ENCODE results near the gene SERPINA3.
"Not testable (repeated sequence)": the region's sequence is repeated elsewhere in the genome, so short reads cannot be mapped to it uniquely, and the experiment has no call there.

Gene SERPINA3

DNA sequence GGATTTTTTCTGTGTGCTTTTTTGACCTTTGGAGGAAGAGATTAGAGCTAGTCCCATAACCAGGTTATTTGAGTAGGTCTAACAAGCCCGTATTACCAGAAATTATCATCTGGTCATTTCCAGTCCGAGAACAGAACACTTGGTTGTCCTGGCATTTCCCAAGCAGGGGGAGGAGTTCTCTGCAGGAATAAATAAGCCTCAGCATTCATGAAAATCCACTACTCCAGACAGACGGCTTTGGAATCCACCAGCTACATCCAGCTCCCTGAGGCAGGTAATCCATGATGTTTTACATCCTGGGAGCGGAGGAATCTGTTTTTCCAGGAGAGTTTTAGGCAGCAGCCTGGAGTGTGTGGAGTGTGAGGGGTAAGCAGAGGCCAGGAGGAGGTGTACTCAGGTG is at the start of gene SERPINA3:
TSS of gene SERPINA3 (plus strand) at position 218 of the 400 bp plus-strand sequence. CDS start 2,051 bp downstream, outside the sequence.
- DNase-seq, result no peak

- DNase-seq, result no peak
These were observed 49.0 kb upstream of the SERPINA3 start for GRCh38 chr14:94562941-94563883.

GRCh38 chr14:94564381-94564780 is 47.8 kb upstream of the SERPINA3 start:
- no peak for DNase-seq

GRCh38 chr14:94568186-94568585 is 44.0 kb upstream of the SERPINA3 start:
- DNase-seq, result no peak

DNA sequence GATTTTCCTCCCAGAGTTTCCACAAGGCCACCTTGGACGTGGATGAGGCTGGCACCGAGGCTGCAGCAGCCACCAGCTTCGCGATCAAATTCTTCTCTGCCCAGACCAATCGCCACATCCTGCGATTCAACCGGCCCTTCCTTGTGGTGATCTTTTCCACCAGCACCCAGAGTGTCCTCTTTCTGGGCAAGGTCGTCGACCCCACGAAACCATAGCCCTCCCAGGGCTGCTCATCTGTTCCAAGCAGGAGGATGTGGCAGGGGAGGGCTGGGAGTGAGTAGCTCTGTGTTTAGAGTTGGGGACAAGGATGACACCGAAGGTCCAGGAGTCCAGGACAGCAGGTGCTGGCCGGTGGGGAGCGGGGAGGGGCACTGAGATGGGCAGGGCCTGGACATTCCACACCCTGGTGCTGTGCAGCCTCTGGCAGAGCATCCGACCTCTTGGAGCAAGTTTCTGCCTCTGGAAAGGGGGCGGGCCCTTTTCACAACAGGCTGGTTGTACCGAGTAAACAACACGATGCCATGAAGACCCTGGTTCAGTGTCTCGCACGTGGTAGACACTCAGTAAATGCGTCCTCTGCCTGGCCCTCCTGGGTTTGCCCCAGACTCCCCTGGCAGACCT is 42.7 kb upstream of the SERPINA3 start:
- DNase-seq, result no peak

- DNase-seq, result no peak
These were observed 42.2 kb upstream of the SERPINA3 start for GRCh38 chr14:94570002-94570400.

DNA sequence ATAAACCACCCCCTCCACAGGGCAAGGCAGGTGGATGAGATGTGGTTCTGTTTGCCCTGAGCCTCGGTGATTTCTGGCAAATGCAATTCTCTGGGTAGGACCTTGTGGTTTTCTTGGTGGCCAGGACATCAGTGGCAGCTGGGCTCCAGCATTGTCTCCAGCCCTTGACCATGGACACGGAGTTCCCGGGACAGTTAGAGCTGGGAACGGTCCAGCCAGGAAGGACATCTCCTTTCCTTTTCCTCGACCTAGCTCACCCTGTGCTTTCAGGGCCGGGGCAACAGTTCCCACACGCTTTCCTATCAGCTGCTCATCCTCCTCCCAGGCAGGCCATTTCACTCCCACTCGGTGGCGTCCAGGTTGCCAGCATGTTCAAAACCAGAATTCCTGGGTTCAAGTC is 41.8 kb upstream of the SERPINA3 start:
- DNase-seq, result no peak

GRCh38 chr14:94571395-94571794 is 40.8 kb upstream of the SERPINA3 start:
- DNase-seq, result no peak

- no peak for DNase-seq
These were observed 40.2 kb upstream of the SERPINA3 start for GRCh38 chr14:94571950-94572349.

DNA sequence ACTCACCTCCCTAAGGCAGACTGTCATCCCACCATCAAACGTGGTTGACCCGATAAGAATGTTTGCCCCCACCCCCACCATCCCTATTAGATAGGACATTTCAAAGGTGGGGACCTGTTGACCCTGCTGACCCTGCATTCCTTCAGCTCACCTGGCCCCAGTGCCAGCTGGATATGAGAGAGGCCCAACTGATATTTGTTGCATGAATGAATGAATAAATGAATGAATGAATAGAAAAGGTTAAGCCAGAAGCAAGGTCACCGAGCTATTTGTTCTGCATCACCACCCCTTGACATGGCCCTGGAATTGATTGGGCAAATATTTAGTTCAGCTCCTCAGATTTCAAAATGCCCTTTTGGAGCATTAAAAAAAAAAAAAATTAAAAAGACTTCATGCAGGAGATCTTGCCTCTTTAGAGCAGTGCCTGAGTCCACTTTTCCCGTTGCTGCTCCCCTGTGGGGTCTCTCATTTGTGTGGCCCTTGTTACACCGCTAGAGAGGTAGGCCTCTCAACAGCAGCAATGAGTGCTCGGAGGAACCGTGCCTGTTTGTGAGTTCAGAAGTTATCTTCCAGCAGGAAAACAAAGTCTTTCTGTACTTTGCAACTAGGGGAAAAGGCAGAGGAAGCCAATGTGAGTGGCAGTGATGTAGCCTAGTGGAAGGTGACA is 39.4 kb upstream of the SERPINA3 start:
- no peak for DNase-seq

- no peak for DNase-seq
These were observed 38.5 kb upstream of the SERPINA3 start for GRCh38 chr14:94573475-94574277.

GRCh38 chr14:94574336-94574735 is 37.9 kb upstream of the SERPINA3 start:
- DNase-seq, result no peak

DNA sequence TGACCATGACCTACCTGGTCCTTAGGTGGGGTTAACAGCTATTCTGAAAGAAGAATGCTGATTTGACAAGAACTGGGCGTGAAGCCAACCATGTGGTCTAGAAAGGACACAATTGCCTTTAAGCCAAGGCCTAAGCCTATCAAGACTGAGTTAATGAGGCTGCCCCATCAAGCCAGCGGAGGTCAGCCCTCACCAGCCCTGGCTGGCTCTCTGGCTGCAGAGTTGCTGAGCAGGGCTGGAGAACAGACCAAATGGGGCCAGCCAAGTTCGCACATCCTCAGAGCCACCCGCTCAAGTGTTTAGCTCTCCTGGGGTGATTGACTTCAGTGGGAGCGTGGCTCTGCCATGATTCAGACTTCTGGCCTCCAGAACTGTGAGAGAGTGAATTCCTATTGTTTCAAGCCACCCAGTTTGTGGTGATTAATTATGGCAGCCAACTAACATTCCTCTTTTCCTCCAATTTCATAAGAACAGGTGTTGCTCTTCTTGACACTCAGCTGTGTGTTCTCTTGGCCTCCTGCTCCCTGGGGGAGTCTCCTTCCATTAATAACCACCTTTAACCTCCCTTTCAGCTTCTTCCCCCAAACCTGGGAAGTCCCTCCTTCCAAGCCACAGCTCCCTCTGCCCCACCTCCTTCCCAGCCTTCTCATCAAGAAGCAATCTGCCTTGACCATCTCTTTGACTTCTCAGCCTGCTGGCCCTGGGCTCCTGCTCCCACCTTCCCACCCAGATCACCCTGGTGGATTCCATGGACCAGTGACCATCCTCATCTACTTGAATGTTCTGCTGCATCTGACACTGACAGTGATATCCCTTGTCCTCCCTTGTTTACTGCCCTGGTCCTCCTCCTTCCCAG is 36.2 kb upstream of the SERPINA3 start:
- DNase-seq, result no peak

- DNase-seq, result not testable (repeated sequence)
These were observed 34.7 kb upstream of the SERPINA3 start for GRCh38 chr14:94577472-94577871.

DNA sequence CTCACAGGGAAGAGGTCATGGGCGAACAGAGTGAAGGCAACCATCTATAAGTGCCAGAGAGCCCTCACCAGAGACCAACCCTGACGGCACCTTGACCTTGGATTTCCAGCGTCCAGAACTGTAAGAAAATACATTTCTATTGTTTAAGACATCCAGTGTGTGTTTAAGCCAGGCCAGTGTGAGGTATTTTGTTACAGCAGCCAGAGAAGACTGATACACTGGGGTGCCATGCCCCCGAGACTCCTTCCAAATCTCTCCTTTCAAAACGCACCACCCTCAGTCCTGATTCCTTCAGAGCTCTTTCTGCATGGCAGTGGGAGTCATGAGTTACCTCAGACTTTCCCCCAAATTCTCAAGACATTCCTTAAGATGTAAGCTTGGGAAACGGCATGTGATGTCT is 33.5 kb upstream of the SERPINA3 start:
- DNase-seq, result no peak

GRCh38 chr14:94581127-94581999 is 30.8 kb upstream of the SERPINA3 start, which contains the start of gene SERPINA5:
TSS of gene SERPINA5 (plus strand) at chr14:94581426. CDS start at chr14:94587363, 5,937 bp downstream.
- no peak for DNase-seq

DNA sequence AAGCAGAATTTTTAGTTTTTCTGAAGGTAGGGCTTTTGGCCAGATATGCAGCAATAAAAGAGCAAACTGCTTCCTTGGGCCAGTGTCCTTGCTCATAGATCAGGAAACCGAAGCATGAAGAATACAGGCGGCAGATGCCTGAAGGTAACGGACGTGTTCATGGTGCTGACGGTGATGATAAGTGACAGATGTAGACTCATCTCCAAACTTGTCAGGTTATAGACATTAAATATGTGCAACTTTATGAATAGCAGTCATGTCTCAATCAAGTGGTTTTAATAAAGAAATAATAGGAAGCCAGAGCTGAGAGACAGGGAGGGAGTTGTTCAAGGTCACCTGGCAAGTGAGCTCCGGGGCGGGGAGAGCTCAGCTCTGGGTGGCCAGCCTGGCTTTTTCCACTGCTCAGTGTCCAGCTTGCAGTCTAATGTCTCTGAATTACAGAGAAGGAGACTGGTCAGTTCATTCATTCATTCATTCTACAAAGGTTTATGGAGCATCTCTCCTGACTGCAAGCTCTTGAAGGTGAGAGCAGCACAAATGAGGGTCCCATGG is 29.9 kb upstream of the SERPINA3 start:
- no peak for DNase-seq

GRCh38 chr14:94582851-94583250 is 29.3 kb upstream of the SERPINA3 start:
- DNase-seq, result no peak

- no peak for DNase-seq
These were observed 28.6 kb upstream of the SERPINA3 start for GRCh38 chr14:94583557-94583956.

- DNase-seq, result no peak
These were observed 27.5 kb upstream of the SERPINA3 start for GRCh38 chr14:94584591-94585280.

Data from DMS 273 treated with DMSO at 0.1 percent for 48 hours (cell line).